ENCODE data around the gene UNC119. TPM values are rescaled to one million over a fixed set of nuclear protein-coding genes. Genes with fewer than 3 reads are reported as not detected.

The UNC119 gene
- total and polyA plus RNA-seq, 7 donors, result 1.9 to 7.8 (median 2.6) TPM

- ATAC-seq (no peak), DNase-seq (no peak)
- TF ChIP-seq, protein P1, sequence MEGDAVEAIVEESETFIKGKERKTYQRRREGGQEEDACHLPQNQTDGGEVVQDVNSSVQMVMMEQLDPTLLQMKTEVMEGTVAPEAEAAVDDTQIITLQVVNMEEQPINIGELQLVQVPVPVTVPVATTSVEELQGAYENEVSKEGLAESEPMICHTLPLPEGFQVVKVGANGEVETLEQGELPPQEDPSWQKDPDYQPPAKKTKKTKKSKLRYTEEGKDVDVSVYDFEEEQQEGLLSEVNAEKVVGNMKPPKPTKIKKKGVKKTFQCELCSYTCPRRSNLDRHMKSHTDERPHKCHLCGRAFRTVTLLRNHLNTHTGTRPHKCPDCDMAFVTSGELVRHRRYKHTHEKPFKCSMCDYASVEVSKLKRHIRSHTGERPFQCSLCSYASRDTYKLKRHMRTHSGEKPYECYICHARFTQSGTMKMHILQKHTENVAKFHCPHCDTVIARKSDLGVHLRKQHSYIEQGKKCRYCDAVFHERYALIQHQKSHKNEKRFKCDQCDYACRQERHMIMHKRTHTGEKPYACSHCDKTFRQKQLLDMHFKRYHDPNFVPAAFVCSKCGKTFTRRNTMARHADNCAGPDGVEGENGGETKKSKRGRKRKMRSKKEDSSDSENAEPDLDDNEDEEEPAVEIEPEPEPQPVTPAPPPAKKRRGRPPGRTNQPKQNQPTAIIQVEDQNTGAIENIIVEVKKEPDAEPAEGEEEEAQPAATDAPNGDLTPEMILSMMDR (IDR thresholded peaks at IDR 0.05), result no peak
- intact Hi-C loops (cut with DNase I), result no loop called here
- no peaks in the 10 kb centered on the region for H3K9me3 ChIP-seq
- peaks cover 0 to 10% (median 0%) of the 10 kb centered on the region in 3 donors for H3K27me3 ChIP-seq (ENCODE audit: insufficient read depth in 3 of 3, low read length in 2 of 3)
- H3K27ac ChIP-seq, result no peak overlapping the region
- no peaks in the 10 kb centered on the region for H3K36me3 ChIP-seq (ENCODE audit: insufficient read depth in 1 of 2, low read depth in 1 of 2)
- H3K4me3 ChIP-seq, result no peak overlapping the region
- 53 to 72% (median 61%) methylated on average over 3 of the region's 3 CpGs for WGBS, 3 donors
- no peaks in the 10 kb centered on the region for H3K4me1 ChIP-seq
Measured at GRCh38 chr17:28501421-28502284, 50.8 kb downstream of the UNC119 start.

GRCh38 chr17:28500712-28501379 is 51.6 kb downstream of the UNC119 start:
- no peak for DNase-seq
- ATAC-seq, result no peak
- intact Hi-C loops (cut with DNase I), result no loop called here

DNA sequence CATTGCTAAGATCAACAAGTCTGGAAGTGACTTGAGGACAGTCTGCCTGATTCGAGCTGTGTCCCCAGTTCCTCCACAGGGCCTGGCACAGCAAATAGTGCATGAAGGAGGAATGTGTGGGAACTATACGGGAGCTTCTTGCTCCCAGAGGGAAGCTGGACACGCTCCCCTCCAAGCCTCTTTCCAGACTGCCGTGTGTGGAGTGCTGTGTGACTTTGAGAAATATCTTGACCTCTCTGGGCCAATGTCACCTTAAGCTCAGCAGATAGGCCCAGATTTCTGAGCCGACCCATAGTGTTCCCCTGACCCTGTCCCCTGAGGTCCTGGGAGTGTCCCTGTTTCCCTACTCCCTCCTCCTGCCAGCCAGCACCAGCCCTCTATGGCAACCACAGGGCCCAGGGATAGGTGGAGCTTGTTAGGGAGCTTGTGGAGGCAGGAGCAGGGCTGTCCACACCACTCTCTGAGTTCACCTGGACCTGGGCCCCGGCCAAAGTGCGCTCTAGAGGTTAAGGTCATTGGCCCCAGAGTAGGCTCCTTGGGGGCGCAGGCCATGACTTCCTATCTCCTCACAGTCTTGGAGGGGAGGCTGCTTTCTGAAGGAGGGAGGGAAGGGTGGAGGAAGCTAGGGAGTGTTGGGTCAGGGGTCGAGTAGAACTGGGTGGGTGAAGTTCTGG is 52.6 kb downstream of the UNC119 start:
- H3K27ac ChIP-seq, result no peak overlapping the region
- DNase-seq (no peak), ATAC-seq (no peak)
- no peaks in the 10 kb centered on the region for H3K4me1 ChIP-seq
- peaks cover 0 to 6% (median 0%) of the 10 kb centered on the region in 3 donors for H3K27me3 ChIP-seq (ENCODE audit: insufficient read depth in 3 of 3, low read length in 2 of 3)
- whole genome bisulfite sequencing, 3 donors, result 68 to 77% (median 69%) methylated on average over 9 of the region's 9 CpGs
- no peaks in the 10 kb centered on the region for H3K36me3 ChIP-seq (ENCODE audit: insufficient read depth in 1 of 2, low read depth in 1 of 2)
- TF ChIP-seq, protein P1 (IDR thresholded peaks at IDR 0.05), result no peak
- intact Hi-C loops (cut with DNase I), result loop anchor here (5.0 kb wide), 2 partner anchors 97 to 112 kb away; partner anchors contain the start of genes RSKR (in 1 of the 2) and SPAG5 (in 1 of the 2)
- H3K9me3 ChIP-seq, result no peaks in the 10 kb centered on the region
- no peak overlapping the region for H3K4me3 ChIP-seq

More at GRCh38 chr17:28500712-28501379, 51.6 kb downstream of the UNC119 start:
- TF ChIP-seq, protein P1 (IDR thresholded peaks at IDR 0.05), result no peak
- H3K4me3 ChIP-seq, result no peak overlapping the region
- 24 to 47% (median 32%) methylated on average over 13 of the region's 13 CpGs for WGBS, 3 donors
- H3K27ac ChIP-seq, result no peak overlapping the region
- peaks cover 0 to 1% (median 0%) of the 10 kb centered on the region in 3 donors for H3K27me3 ChIP-seq (ENCODE audit: insufficient read depth in 3 of 3, low read length in 2 of 3)
- no peaks in the 10 kb centered on the region for H3K9me3 ChIP-seq
- no peaks in the 10 kb centered on the region for H3K4me1 ChIP-seq
- no peaks in the 10 kb centered on the region for H3K36me3 ChIP-seq (ENCODE audit: insufficient read depth in 1 of 2, low read depth in 1 of 2)

- TF ChIP-seq, protein P1 (IDR thresholded peaks at IDR 0.05), result no peak
- no peak overlapping the region for H3K4me3 ChIP-seq
- 73 to 77% (median 77%) methylated on average over 9 of the region's 9 CpGs for WGBS, 3 donors
- H3K27ac ChIP-seq, result no peak overlapping the region
- no peaks in the 10 kb centered on the region for H3K9me3 ChIP-seq
- ATAC-seq (no peak), DNase-seq (no peak)
- no peaks in the 10 kb centered on the region for H3K36me3 ChIP-seq (ENCODE audit: insufficient read depth in 1 of 2, low read depth in 1 of 2)
- H3K4me1 ChIP-seq, result no peaks in the 10 kb centered on the region
- intact Hi-C loops (cut with DNase I), result loop anchor here (5.0 kb wide), 2 partner anchors 98 to 113 kb away; partner anchors contain the start of genes RSKR (in 1 of the 2) and SPAG5 (in 1 of the 2)
- peaks cover 0 to 6% (median 0%) of the 10 kb centered on the region in 3 donors for H3K27me3 ChIP-seq (ENCODE audit: insufficient read depth in 3 of 3, low read length in 2 of 3)
Measured at GRCh38 chr17:28499364-28499664, 53.1 kb downstream of the UNC119 start.

Measured in psoas muscle (tissue), 8 donors.